ENCODE data around the gene DLX4. TPM values are rescaled to one million over a fixed set of nuclear protein-coding genes. Genes with fewer than 3 reads are reported as not detected.

The DLX4 gene
- total RNA-seq, 2 donors from 2014 or later, result 0.13 to 0.27 TPM

Other genes starting within 250 kb of the DLX4 start
- gene FAM117A, start 205.1 kb upstream of the DLX4 start, total RNA-seq, result 10 to 100 TPM in 1 of 2 donors, 1 to 10 TPM in 1; 5.3 to 13.9 TPM
- gene KAT7, start 180.5 kb upstream of the DLX4 start, total RNA-seq, result 10 to 100 TPM; 47.5 to 49.0 TPM
- gene TAC4, start 121.1 kb upstream of the DLX4 start, total RNA-seq, result not detected
- under 1 TPM in 1 of 2 donors, not detected in 1; 0.16 TPM for gene DLX3, start 26.0 kb downstream of the DLX4 start, total RNA-seq
- gene ITGA3, start 86.9 kb downstream of the DLX4 start, total RNA-seq, result 10 to 100 TPM; 26.5 to 35.9 TPM
- 100 to 1,000 TPM; 156 to 203 TPM for gene PDK2, start 126.2 kb downstream of the DLX4 start, total RNA-seq
- gene SAMD14, start 161.0 kb downstream of the DLX4 start, total RNA-seq, result 1 to 10 TPM; 1.6 to 2.1 TPM
- gene PPP1R9B, start 181.5 kb downstream of the DLX4 start, total RNA-seq, result 10 to 100 TPM; 35.8 to 43.4 TPM
- gene SGCA, start 196.8 kb downstream of the DLX4 start, total RNA-seq, result 100 to 1,000 TPM in 1 of 2 donors, 10 to 100 TPM in 1; 96.3 to 131 TPM
- gene COL1A1, start 232.4 kb downstream of the DLX4 start, total RNA-seq, result 100 to 1,000 TPM; 106 to 151 TPM